DOHH2 (cell line): ENCODE data around the gene DACT2.

Source experiments
- EZH2phosphoT487 ChIP-seq: fragments of 200-600 bp; sonication (generic); IDR thresholded peaks from 2 replicates; pipeline ENCODE4 v1.6.1; 2017; ENCODE audit warnings: borderline replicate concordance, mild to moderate bottlenecking, antibody characterized with exemption, low read length, moderate library complexity, mixed read lengths
- TF ChIP-seq, protein P1 (sequence below): fragments of 200-600 bp; sonication (generic); IDR thresholded peaks from one replicate; pipeline ENCODE4 v1.5.1; 2014; ENCODE audit warnings: antibody characterized with exemption, mild to moderate bottlenecking, low read depth, low read length; ENCODE audit not compliant: poor library complexity, severe bottlenecking

DNA sequence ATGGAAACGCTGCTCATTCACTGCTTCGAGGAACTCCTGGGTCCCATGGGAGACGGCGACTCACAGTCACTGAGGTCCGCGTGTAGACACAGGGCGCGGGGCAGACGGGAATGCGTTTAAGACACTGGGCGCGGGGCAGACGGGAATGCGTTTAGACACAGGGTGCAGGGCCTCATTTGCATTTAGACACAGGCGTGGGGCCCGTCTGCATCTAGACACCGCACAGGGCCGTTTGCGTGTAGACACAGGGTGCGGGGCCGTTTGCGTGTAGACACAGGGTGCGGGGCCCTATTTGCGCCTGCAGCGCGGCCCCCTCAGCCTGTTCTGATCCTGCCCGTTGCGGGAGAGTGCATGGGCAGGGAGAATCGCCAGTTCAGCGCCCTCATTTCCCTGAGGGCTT is 10.4 kb downstream of the DACT2 start:
- TF ChIP-seq, protein P1, sequence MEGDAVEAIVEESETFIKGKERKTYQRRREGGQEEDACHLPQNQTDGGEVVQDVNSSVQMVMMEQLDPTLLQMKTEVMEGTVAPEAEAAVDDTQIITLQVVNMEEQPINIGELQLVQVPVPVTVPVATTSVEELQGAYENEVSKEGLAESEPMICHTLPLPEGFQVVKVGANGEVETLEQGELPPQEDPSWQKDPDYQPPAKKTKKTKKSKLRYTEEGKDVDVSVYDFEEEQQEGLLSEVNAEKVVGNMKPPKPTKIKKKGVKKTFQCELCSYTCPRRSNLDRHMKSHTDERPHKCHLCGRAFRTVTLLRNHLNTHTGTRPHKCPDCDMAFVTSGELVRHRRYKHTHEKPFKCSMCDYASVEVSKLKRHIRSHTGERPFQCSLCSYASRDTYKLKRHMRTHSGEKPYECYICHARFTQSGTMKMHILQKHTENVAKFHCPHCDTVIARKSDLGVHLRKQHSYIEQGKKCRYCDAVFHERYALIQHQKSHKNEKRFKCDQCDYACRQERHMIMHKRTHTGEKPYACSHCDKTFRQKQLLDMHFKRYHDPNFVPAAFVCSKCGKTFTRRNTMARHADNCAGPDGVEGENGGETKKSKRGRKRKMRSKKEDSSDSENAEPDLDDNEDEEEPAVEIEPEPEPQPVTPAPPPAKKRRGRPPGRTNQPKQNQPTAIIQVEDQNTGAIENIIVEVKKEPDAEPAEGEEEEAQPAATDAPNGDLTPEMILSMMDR: no peak
- TF ChIP-seq EZH2phosphoT487: no peak
